ENCODE results near the gene TIGIT.

The TIGIT gene

GRCh38 chr3:114356525-114356924 lies 62.7 kb downstream of the TIGIT start:
- DNase-seq = no peak

All from NCI-H1105 (cell line).